Panc1 (cell line): ENCODE results near the gene TOGARAM2. TPM values are rescaled to one million over a fixed set of nuclear protein-coding genes. Genes with fewer than 3 reads are reported as not detected.

Experiments
- ATAC-seq: fragments of 200-7000 bp; cut with Tn5 transposase; 2 replicates; pipeline ENCODE4 v1.9.1; 2020; ENCODE audit warnings: mild to moderate bottlenecking, moderate library complexity
- BruUV-seq: library from RNA; stranded (reverse); fragments of 400-500 nt; replicated peaks from 2 replicates; lab custom pipeline; 2021; lab: Mats Ljungman, UMichigan
- CTCF ChIA-PET: fragments of 300-600 bp; sonication (Branson Sonifier 250); formaldehyde crosslinking; loops from one replicate; lab custom pipeline; 2022; ENCODE audit warnings: antibody characterized with exemption; lab: Charles Lee
- POLR2A ChIA-PET: fragments of 300-600 bp; sonication (Branson Sonifier 250); formaldehyde crosslinking; loops from one replicate; lab custom pipeline; 2022; ENCODE audit warnings: antibody characterized with exemption; lab: Charles Lee
- DNase-seq: peaks from one replicate; pipeline ENCODE4 v3.0.0-alpha.2; 2010; ENCODE audit warnings: low read depth, low spot score
- H3K27ac ChIP-seq: 2 replicates; pipeline ENCODE4 v1.5.1; 2011; ENCODE audit warnings: mild to moderate bottlenecking, low read length, inconsistent platforms
- H3K27me3 ChIP-seq: fragments of 200-500 bp; sonication (Bioruptor generic); 2 replicates; pipeline ENCODE4 v1.6.0; 2014; ENCODE audit warnings: low read length, inconsistent platforms; ENCODE audit not compliant: control insufficient read depth, insufficient read depth
- H3K36me3 ChIP-seq: fragments of 200-500 bp; sonication (Bioruptor generic); 2 replicates; pipeline ENCODE4 v1.5.1; 2014; ENCODE audit warnings: inconsistent platforms, mild to moderate bottlenecking, low read length, moderate library complexity; ENCODE audit not compliant: control insufficient read depth, insufficient read depth
- H3K4me1 ChIP-seq: 2 replicates; pipeline ENCODE4 v1.5.1; 2011; ENCODE audit warnings: inconsistent platforms, mild to moderate bottlenecking, low read length, moderate library complexity; ENCODE audit not compliant: control insufficient read depth, insufficient read depth
- H3K4me3 ChIP-seq, 2 experiments: 2 replicates each; pipeline ENCODE4 v1.5.1; 2011 to 2012; ENCODE audit warnings: low read depth in 2 of 2, low read length in 2 of 2, mild to moderate bottlenecking in 2 of 2, inconsistent platforms in 1 of 2, moderate library complexity in 1 of 2
- H3K9me3 ChIP-seq: fragments of 200-500 bp; sonication (Bioruptor generic); 2 replicates; pipeline ENCODE4 v1.5.1; 2014; ENCODE audit warnings: low read depth, mild to moderate bottlenecking, inconsistent platforms, low read length, moderate library complexity; ENCODE audit not compliant: control insufficient read depth, insufficient read depth
- CTCF ChIP-seq: fragments of 450-650 bp; IDR thresholded peaks from 2 replicates; pipeline ENCODE4 v1.5.1; 2017; ENCODE audit warnings: mild to moderate bottlenecking
- POLR2AphosphoS5 ChIP-seq: IDR thresholded peaks from 2 replicates; pipeline ENCODE4 v1.6.1; 2012; ENCODE audit warnings: mild to moderate bottlenecking, low read depth, low read length, moderate library complexity
- REST ChIP-seq, 2 experiments: IDR thresholded peaks; 2 replicates each; pipeline ENCODE4 v1.6.1; 2011 to 2012; ENCODE audit warnings: low read depth in 2 of 2, control low read depth in 1 of 2, low read length in 1 of 2, mild to moderate bottlenecking in 1 of 2, moderate library complexity in 1 of 2; ENCODE audit not compliant: insufficient read depth in 1 of 2
- SIN3A ChIP-seq: IDR thresholded peaks from 2 replicates; pipeline ENCODE4 v1.6.1; 2012; ENCODE audit warnings: low read depth, mild to moderate bottlenecking, low read length, moderate library complexity, borderline replicate concordance; ENCODE audit not compliant: insufficient read depth
- TCF7L2 ChIP-seq: IDR thresholded peaks from 2 replicates; pipeline ENCODE4 v1.6.1; 2011; ENCODE audit warnings: mild to moderate bottlenecking, low read depth, low read length, inconsistent platforms
- in situ Hi-C: cut with HindIII; loops from 2 replicates; pipeline ENCODE4 v1.10.0; 2016; ENCODE audit warnings: low sequenced_read_pairs, low pct_unique_long_range_greater_than_20kb
- intact Hi-C: fragments of 100-400 bp; cut with micrococcal nuclease; formaldehyde crosslinking; loops from one replicate; pipeline ENCODE4 v1.10.0; 2022; ENCODE audit not compliant: unreplicated experiment
- total RNA-seq: library from RNA; stranded (reverse); gene quantifications from one replicate; pipeline ENCODE4 v1.2.1, GENCODE V29; 2021; ENCODE audit not compliant: unreplicated experiment

The TOGARAM2 gene
- total RNA-seq, 1 experiment from 2014 or later = 0.44 TPM

- in situ Hi-C loops (no loop called here), intact Hi-C loops (no loop called here)
- Histone ChIP-seq H3K9me3 (no peaks in the 10 kb centered on the region), H3K4me1 (peaks cover 3% of the 10 kb centered on the region; the same call in 1 of the 2 replicates), H3K4me3 (no peak overlapping the region), H3K27ac (no peak overlapping the region), H3K27me3 (no peaks in the 10 kb centered on the region), H3K36me3 (no peaks in the 10 kb centered on the region)
- DNase-seq (no peak), ATAC-seq (no peak)
- no TSS peak for BruUV-seq
- TF ChIP-seq TCF7L2 (no peak), CTCF (no peak), POLR2AphosphoS5 (no peak), SIN3A (no peak), REST (IDR thresholded peaks at IDR 0.05; ENCODE audit: insufficient read depth in 1 of 2, low read depth in 2 of 2, low read length in 1 of 2) (no peak)
- POLR2A ChIA-PET = no interaction called here
- CTCF ChIA-PET = no interaction called here
These were observed 28.2 kb downstream of the TOGARAM2 start for GRCh38 chr2:29009270-29009669.

- ATAC-seq = no peak
- in situ Hi-C loops (no loop called here), intact Hi-C loops (no loop called here)
- no peaks in the 10 kb centered on the region for H3K36me3 ChIP-seq
- H3K4me1 ChIP-seq = peaks cover 3% of the 10 kb centered on the region; the same call in 1 of the 2 replicates
- ChIA-PET CTCF (no interaction called here), POLR2A (no interaction called here)
- no TSS peak for BruUV-seq
- no peaks in the 10 kb centered on the region for H3K9me3 ChIP-seq
- DNase-seq = no peak
- no peak overlapping the region for H3K27ac ChIP-seq
- H3K4me3 ChIP-seq = no peak overlapping the region
- H3K27me3 ChIP-seq = no peaks in the 10 kb centered on the region
- TF ChIP-seq SIN3A = no peak
- TF ChIP-seq TCF7L2 = no peak
- TF ChIP-seq CTCF = no peak
- no peak for TF ChIP-seq REST (IDR thresholded peaks at IDR 0.05; ENCODE audit: insufficient read depth in 1 of 2, low read depth in 2 of 2, low read length in 1 of 2)
- TF ChIP-seq POLR2AphosphoS5 = no peak
These were observed 28.9 kb downstream of the TOGARAM2 start for GRCh38 chr2:29009711-29010677.
